Ishikawa (cell line): ENCODE data around the gene NOXO1.

Experiments
- CEBPB ChIP-seq: IDR thresholded peaks from 2 replicates; pipeline ENCODE4 v1.6.1; 2012
- CREB1 ChIP-seq: IDR thresholded peaks from 2 replicates; pipeline ENCODE4 v1.6.1; 2012; ENCODE audit warnings: low read depth
- EGR1 ChIP-seq: IDR thresholded peaks from 2 replicates; pipeline ENCODE4 v1.6.1; 2012
- EP300 ChIP-seq: IDR thresholded peaks from 2 replicates; pipeline ENCODE4 v1.6.1; 2012; ENCODE audit warnings: borderline replicate concordance
- FOXM1 ChIP-seq: IDR thresholded peaks from 2 replicates; pipeline ENCODE4 v1.6.1; 2012; ENCODE audit warnings: low read depth, borderline replicate concordance
- NFIC ChIP-seq: IDR thresholded peaks from 2 replicates; pipeline ENCODE4 v1.6.1; 2012
- RAD21 ChIP-seq: IDR thresholded peaks from 2 replicates; pipeline ENCODE4 v1.6.1; 2012; ENCODE audit warnings: low read depth
- REST ChIP-seq: IDR thresholded peaks from 2 replicates; pipeline ENCODE4 v1.6.1; 2012; ENCODE audit warnings: low read depth, mild to moderate bottlenecking
- TAF1 ChIP-seq: IDR thresholded peaks from 2 replicates; pipeline ENCODE4 v1.6.1; 2012; ENCODE audit warnings: low read depth, mild to moderate bottlenecking
- TCF12 ChIP-seq: IDR thresholded peaks from 2 replicates; pipeline ENCODE4 v1.6.1; 2012; ENCODE audit warnings: low read depth
- TEAD4 ChIP-seq: IDR thresholded peaks from 2 replicates; pipeline ENCODE4 v1.6.1; 2012
- YY1 ChIP-seq: IDR thresholded peaks from 2 replicates; pipeline ENCODE4 v1.6.1; 2012; ENCODE audit warnings: low read depth
- ZBTB7A ChIP-seq: IDR thresholded peaks from 2 replicates; pipeline ENCODE4 v1.6.1; 2012; ENCODE audit warnings: low read depth
- TF ChIP-seq, protein P1 (sequence below): IDR thresholded peaks from 2 replicates; pipeline ENCODE4 v1.6.1; 2012
- TF ChIP-seq, protein P2 (sequence below): IDR thresholded peaks from 2 replicates; pipeline ENCODE4 v1.6.1; 2012

Gene NOXO1

DNA sequence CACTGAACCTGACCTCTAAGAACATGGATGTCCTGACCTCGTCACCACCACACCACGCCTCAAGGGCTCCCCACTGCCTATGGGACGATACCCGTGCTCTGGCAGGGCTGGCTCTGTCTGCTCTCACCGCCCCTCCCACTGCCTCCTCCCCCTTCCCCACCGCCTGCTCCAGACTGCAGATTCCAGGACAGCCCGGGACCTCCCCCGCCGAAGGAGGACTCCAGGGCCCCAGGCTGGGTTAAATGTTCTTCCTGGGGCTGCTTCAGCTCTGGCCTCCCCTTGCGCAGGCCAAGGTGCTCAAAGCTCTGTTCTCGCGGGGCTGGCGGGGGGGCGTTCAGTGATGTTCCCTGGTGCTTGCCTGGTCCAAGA lies 41.4 kb upstream of the NOXO1 start:
- TF ChIP-seq TCF12 (no peak), YY1 (no peak), FOXM1 (no peak), REST (no peak), NFIC (no peak), ZBTB7A (no peak), TAF1 (no peak), CEBPB (no peak), TEAD4 (no peak), CREB1 (no peak)
- TF ChIP-seq, protein P1, sequence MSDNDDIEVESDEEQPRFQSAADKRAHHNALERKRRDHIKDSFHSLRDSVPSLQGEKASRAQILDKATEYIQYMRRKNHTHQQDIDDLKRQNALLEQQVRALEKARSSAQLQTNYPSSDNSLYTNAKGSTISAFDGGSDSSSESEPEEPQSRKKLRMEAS: no peak

DNA sequence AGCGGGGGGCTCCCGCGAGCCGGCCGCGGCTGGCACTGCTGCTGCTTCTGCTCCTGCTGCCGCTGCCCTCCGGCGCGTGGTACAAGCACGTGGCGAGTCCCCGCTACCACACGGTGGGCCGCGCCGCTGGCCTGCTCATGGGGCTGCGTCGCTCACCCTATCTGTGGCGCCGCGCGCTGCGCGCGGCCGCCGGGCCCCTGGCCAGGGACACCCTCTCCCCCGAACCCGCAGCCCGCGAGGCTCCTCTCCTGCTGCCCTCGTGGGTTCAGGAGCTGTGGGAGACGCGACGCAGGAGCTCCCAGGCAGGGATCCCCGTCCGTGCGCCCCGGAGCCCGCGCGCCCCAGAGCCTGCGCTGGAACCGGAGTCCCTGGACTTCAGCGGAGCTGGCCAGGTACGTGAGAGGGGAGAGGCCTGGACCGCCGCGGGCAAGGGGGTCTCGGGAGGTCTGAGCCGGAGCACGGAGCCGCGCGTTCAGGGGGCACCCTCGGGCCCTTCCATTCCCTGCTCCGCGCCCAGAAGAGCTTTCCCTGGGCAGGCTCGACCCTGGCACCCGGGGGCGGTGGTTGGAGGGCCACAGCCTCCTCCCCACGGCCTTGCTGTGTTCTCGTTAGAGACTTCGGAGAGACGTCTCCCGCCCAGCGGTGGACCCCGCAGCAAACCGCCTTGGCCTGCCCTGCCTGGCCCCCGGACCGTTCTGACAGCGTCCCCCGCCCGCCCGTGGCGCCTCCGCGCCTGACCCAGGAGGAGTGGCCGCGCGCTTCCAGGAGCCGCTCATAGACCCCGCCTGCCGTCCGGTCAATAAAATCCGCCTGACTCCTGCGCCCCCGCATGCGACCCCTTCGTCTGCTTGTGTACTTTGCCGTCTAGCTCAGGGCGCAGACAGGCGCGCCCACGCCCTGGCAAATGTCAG lies 38.9 kb upstream of the NOXO1 start:
- TF ChIP-seq TCF12 (no peak), ZBTB7A (peak; percentile 55), CREB1 (no peak)
- TF ChIP-seq, protein P1: peak; percentile 72

DNA sequence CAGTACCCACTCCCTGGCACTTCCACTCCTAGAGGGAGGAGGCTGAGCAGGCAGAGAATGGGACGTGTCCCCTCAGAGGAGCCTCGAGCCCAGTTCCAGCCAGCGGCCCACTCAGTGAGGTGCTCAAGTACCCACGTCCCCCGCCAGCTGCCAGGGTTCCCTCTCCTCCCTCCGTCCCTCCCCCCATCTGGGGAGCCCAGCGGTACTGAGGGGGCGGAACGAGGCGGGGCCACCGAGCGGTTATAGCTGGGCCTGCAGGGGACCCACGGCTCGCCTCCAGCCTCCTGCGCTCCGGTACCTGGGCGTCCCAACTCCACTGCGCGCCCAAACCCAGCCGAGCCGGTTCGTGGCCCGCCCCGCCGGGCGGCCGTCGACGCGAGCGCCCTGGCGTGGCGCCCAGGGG lies 38.2 kb upstream of the NOXO1 start, which contains the start of gene NPW:
Gene NPW (plus strand): TSS at position 268 of the 403 bp plus-strand sequence.
- 0 out of 2 replicates have a peak, but pooled peaks have one; percentile 20 for TF ChIP-seq ZBTB7A
- peak; percentile 59 for TF ChIP-seq EGR1
- TF ChIP-seq FOXM1: no peak

GRCh38 chr16:2016407-2016922 lies 35.2 kb upstream of the NOXO1 start:
- TF ChIP-seq RAD21 (peak; percentile 31; the same call in 1 of the 2 replicates), EP300 (no peak)

DNA sequence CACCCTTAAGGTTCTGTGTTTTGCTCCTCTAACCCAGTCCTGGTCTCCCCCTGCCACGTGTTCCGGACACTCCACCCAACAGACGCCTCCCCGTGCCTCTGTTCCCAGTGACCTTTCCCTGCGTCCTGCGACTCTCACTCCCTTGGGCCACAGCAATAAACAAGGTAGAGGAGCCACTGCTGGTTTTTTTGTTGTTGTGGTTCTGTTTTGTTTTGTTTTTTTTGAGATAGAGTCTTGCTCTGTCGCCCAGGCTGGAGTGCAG lies 34.6 kb upstream of the NOXO1 start:
- TF ChIP-seq CEBPB (no peak), FOXM1 (no peak), RAD21 (no peak), CREB1 (no peak), NFIC (no peak), ZBTB7A (no peak), EP300 (no peak), TEAD4 (no peak), YY1 (no peak), EGR1 (no peak)
- TF ChIP-seq, protein P2, sequence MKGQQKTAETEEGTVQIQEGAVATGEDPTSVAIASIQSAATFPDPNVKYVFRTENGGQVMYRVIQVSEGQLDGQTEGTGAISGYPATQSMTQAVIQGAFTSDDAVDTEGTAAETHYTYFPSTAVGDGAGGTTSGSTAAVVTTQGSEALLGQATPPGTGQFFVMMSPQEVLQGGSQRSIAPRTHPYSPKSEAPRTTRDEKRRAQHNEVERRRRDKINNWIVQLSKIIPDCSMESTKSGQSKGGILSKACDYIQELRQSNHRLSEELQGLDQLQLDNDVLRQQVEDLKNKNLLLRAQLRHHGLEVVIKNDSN: no peak
- TF ChIP-seq, protein P1: no peak

DNA sequence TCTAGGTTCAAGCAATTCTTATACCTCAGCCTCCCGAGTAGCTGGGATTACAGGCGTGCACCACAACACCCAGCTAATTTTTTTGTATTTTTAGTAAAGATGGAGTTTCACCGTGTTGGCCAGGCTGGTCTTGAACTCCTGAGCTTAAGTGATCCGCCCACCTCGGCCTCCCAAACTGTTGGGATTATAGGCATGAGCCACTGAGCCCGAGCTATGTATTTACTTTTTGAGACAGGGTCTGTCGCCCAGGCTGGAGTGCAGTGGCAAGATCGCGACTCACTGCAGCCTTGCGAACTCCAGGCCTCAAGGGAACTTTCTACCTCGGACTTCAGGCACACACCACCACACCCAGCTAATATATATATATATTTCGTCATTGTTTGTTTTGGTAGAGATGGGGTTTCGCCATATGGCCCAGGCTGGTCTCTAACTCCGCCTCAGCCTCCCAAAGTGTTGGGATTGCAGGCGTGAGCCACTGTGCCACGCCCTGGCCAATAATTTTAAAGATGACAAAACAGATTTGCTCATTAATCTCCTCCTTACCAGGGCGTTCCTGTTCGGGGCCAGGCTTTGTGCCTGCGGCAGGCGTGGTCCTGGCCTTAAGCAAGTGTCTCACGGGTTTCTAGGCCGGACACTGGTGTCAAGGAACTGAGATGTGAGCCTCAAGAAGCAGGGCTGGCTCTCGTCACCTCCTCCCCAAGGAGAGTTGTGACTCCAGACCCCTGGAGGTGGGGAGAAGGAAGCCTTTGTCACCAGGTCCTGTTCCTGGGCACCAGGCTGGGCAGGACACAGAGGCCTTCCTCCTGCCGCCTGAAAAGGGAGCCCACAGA lies 34.1 kb upstream of the NOXO1 start:
- peak; percentile 52 for TF ChIP-seq CEBPB
- TF ChIP-seq, protein P2: no peak

GRCh38 chr16:2013527-2013926 lies 32.3 kb upstream of the NOXO1 start:
- TF ChIP-seq YY1: no peak
- TF ChIP-seq CEBPB: no peak
- TF ChIP-seq TEAD4: no peak
- TF ChIP-seq ZBTB7A: no peak
- no peak for TF ChIP-seq EGR1
- TF ChIP-seq REST: no peak
- no peak for TF ChIP-seq CREB1
- TF ChIP-seq RAD21: no peak
- TF ChIP-seq TCF12: no peak
